HL-60/S4 treated with retinoic acid at 250 ng/mL for 4 days and 3 days (cell line): ENCODE measurements around the gene TCTA.
"Not testable (repeated sequence)": the region's sequence is repeated elsewhere in the genome, so short reads cannot be mapped to it uniquely, and the experiment has no call there.

Experiments used
- in situ Hi-C: fragments of 300-500 bp; cut with MboI; formaldehyde crosslinking; loops from 2 replicates; pipeline ENCODE4 v1.7.0; 2022; ENCODE audit warnings: low sequenced_read_pairs

TCTA gene, protein sequence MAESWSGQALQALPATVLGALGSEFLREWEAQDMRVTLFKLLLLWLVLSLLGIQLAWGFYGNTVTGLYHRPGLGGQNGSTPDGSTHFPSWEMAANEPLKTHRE

DNA sequence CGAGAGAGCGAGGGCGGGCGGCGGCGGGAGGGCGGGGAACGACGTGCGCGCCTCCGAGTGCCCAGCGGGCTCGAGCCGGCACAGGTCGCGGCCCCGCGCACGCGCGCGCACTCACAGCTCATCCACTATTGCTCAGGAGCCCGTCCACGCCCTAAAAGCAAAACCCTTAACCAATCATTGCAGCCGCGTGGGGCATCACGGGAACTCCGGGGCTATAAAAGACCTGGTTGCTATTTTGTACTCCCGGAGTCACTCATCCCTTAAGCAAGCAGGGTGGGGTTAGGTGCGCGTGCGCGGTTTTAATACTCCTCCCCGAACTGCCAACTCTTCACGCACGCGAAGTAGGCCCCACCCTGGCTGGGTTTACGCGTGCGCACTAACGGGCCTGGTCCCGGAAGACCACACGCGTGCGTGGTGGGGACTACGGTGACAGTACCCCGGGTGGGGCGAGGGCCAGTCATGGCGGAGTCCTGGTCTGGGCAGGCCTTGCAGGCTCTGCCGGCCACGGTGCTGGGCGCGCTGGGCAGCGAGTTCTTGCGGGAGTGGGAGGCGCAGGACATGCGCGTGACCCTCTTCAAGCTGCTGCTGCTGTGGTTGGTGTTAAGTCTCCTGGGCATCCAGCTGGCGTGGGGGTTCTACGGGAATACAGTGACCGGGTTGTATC lies at the start of gene TCTA, which contains the start of gene RHOA:
TSS of gene TCTA (plus strand) at position 456 of the 664 bp plus-strand sequence. CDS start at position 460, 4 bp downstream.
TSS of gene RHOA (minus strand) at position 9 of the 664 bp plus-strand sequence. CDS start 36,387 bp downstream, outside the sequence.
- in situ Hi-C loops, result no loop called here

GRCh38 chr3:49362561-49362960 lies 49.7 kb upstream of the TCTA start:
- in situ Hi-C loops, result no loop called here

DNA sequence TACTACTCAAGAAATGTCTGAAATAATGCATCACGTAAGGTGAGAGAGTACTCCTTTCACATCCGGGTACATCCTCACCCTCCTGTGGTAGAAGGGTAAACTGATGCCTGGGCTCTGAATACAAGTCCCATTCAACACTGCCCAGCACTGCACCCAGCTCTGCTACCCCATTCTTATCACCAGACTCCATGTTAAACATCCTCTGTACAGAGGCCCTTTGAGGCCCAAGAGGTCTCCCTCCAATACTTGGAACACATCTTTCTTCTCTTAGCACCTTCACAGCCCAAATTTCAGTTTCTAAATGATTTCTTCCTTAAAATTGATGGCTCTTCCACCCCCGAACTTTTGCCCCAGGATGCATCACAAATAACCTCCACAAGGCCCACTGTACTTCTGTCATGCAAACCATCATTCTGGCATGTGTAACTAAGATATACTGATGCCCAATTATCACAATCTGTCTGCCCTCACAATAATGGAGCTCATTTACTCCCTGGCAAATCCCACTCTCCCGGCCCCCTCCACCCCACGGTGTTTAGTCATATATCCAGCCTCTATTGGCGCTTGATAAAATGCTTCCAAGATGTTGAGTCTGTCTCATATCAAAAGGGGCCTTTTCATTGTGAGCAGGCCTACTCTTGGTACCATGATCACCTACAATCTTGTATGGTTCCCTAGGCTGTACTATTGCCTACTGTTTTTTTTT lies 41.5 kb upstream of the TCTA start:
- in situ Hi-C loops, result no loop called here

DNA sequence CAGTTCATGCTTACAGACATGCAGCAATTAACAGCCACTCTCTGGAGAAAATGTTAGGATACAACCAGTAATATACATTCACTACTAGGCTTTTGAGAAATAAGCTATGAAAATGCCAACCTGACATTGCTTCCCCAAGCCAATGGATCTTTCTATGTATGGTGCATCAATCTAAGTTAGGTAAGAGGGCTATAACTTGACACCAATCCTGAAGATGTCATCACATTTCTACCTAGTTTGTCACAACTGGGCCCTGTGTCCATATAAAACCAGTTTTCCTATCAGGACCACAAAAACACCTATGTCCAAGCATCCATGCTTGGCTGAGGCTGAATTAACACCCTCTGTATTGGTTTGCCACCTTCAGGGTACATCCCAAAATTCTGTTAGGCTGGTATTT lies 40.3 kb upstream of the TCTA start:
- in situ Hi-C loops, result no loop called here

DNA sequence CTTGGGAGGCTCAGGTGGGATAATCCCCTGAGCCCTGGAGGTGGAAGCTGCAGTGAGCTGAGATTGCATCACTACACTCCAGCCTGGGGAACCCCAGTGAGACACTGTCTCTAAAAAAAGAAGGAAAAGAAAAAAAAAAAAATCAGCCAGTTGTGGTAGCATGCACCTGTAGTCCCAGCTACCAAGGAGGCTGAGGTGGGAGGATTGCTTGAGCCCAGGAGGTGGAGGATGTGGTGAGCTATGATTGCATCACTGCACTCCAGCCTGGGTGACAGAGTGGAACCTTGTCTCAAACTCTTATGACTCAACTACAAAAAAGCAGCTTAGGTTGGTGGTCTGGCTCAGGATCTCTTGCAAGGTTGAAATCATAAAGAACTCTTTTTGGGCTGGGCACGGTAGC lies 34.7 kb upstream of the TCTA start:
- in situ Hi-C loops, result no loop called here

- in situ Hi-C loops, result no loop called here
Measured at GRCh38 chr3:49378249-49378895, 33.9 kb upstream of the TCTA start.

DNA sequence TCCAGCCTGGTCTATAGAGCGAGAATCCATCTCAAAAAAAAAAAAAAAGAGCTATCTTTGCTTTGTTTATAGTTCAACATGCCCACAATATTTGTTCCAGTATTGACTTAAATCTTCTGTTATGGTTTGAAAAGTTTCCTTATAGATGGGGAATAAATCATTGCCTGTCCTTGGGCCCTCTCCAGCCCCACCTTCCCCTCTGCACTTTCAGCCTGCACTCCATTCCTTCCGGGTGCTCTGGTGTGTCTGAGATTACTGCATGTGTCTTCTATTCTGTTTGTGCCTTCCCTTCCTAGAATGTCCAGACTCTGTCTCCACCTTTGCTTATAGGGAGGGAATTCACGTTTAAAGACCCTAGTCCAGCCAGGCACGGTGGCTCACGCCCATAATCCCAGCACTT lies 28.8 kb upstream of the TCTA start:
- in situ Hi-C loops, result no loop called here

- in situ Hi-C loops, result no loop called here
Measured at GRCh38 chr3:49385617-49386016, 26.6 kb upstream of the TCTA start.

GRCh38 chr3:49386056-49386756 lies 26.0 kb upstream of the TCTA start:
- in situ Hi-C loops, result no loop called here

DNA sequence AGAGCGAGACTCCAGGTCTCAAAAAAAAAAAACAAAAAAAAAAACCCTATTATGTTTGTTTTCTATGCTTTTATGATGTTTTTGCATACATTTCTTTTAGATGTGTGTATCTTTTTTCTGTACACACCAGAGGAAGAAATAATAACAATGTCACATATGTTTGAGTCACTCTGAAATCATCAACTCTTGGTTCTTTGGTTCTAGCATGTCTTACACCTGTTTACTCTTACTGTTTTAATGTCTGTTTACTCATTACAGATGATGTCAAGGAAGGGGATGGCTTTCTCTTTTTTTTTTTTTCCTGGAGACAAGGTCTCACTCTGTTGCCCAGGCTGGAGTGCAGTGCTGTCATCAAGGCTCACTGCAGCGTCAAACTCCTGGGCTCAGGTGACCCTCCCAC lies 24.5 kb upstream of the TCTA start:
- in situ Hi-C loops, result no loop called here

GRCh38 chr3:49388289-49388820 lies 23.9 kb upstream of the TCTA start:
- in situ Hi-C loops, result no loop called here

DNA sequence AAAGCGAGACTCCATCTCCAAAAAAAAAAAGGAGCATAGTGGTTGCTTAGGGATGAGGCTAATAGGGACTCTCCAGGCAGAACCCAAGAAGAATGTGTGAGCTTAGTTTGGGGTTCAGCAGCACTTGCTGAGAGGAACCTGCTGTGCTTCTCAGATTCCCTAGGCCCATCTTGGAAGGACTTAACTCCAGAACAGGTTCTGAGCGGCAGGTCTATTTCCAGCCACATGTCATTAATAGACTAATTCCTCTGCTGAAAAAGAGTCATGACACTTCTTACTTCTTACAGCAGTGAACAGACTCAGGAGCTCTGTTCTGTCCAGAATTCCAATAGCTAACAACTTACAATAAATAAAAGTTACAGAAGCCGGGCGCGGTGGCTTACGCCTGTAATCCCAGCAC lies 22.9 kb upstream of the TCTA start:
- in situ Hi-C loops, result no loop called here

DNA sequence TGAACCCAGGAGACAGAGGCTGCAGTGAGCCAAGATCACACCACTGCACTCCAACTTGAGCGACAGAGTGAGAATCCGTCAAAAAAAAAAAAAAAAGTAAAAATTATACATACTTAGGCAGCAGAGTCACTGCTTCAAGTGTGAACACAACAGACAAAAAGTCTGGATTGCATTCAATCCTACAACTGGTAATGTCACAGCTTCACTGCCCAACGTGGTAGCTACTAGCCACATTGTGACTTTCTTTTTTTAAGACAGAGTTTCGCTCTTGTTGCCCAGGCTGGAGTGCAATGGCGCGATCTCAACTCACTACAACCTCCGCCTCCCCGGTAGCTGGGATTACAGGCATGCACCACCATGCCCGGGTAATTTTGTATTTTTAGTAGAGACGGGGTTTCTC lies 20.9 kb upstream of the TCTA start:
- in situ Hi-C loops, result not testable (repeated sequence)

DNA sequence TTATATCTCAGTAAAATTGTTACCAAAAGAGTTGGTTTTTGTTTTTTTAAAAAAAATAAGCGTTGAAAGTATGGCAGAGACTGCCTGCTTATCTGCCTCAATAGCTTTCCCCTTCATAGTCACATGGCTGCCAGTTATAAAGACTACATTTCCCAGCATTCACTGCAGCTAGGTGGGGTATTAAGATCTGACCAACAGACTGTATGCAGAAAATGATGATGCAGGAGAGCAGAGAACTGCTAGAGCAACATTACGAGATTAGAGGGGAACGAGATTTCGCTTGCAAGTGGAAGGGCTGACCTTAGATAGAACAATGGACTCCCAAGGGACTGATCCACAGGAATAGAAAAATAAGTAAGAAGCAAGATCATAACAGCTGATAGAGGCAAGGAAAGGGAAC lies 14.8 kb upstream of the TCTA start:
- in situ Hi-C loops, result no loop called here

DNA sequence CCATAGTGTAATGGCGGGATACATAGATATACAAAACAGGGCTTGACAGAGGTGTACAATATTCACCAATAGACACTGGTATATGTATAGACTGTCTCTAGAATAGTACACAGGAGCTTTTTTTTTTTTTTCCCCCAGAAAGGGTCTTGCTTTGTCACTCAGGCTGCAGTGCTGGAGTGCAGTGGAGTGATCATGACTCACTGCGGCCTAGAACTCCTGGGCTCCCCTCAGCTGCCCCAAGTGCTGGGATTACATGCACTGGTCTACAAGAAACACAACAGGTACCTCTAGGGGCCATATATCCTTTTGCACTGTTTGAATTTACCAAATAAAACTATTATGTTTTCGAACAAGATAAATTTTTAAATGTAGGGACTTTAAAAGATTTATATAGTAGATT lies 12.8 kb upstream of the TCTA start:
- in situ Hi-C loops, result no loop called here

DNA sequence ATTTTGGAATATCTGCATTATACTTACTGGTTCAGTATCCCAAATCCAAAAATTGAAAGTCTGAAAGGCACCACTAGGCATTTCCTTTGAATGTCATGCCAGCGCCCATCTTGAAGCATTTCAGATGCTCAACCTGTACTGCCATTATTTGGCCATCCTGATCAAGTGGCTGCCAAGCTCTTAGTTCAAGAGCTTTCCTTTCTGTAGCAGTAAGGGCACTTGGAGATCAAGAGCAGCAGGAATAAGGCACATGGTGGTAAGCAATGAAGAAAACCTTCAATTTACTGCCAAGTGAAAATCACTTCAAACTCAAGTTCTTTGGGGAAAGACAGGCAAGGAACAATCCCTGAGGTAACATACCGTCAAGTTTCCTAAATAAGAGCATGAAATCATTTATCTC lies 10.5 kb upstream of the TCTA start:
- in situ Hi-C loops, result no loop called here

GRCh38 chr3:49403891-49404290 lies 8.3 kb upstream of the TCTA start:
- in situ Hi-C loops, result no loop called here

DNA sequence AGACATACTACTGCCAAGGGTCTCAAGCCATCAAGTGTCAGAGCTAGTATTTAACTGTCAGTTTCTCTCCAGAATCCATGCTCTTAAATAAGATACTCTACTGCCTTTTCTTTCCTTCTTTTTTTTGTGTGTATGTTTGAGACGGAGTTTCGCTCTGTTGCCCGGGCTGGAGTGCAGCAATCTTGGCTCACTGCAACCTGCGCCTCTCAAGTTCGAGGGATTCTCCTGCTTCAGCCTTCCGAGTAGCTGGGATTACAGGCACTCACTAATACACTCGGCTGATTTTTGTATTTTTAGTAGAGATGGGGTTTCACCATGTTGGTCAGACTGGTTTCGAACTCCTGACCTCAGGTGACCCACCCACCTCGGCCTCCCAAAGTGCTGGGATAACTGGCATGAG lies 6.7 kb upstream of the TCTA start:
- in situ Hi-C loops, result not testable (repeated sequence)

DNA sequence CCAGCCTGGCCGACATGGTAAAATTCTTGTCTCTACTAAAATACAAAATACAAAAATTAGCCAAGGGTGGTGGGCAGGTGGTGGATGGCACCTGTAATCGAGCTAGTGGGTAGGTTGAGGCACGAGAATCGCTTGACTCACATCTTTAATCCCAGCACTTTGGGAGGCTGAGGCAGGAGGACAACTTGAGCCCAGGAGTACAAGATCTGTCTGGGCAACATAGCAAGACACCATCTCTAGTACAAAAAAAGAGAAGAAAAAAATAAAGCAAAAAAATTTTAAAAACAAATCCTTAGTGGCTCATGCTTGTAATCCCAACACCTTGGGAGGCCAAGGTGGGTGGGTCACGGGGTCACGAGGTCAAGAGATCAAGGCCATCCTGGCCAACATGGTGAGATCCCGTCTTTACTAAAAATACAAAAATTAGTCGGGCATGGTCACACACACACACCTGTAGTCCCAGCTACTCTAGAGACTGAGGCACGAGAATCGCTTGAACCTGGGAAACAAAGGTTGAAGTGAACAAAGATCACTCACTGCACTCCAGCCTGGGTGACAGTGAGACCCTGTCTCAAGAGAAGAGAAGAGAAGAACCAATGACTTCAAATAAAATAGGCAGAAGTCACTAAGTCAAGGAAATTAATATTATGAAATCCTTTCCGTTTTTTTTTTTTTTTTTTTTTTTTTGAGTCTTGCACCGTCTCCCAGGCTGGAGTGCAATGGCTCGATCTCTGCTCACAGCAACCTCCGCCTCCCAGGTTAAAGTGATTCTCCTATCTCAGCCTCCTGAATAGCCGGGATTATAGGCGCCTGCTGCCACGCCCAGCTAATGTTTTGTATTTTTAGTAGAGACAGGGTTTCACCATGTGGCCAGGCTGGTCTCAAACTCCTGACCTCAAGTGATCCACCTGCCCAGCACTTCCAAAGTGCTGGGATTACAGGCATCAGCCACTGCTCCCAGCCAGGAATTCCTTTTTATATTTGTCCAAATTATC lies 5.4 kb upstream of the TCTA start:
- in situ Hi-C loops, result no loop called here
